Measurements from ENCODE around the gene TACR1. TPM values are rescaled to one million over a fixed set of nuclear protein-coding genes. Genes with fewer than 3 reads are reported as not detected.

The TACR1 gene
- total RNA-seq, 1 donor from 2014 or later, result 1.4 TPM

- Histone ChIP-seq H3K27me3 (ENCODE audit: low read depth) (no peaks in the 10 kb centered on the region), H3K9me3 (no peaks in the 10 kb centered on the region), H3K36me3 (no peaks in the 10 kb centered on the region), H3K4me1 (no peaks in the 10 kb centered on the region), H3K27ac (no peak overlapping the region), H3K4me3 (no peak overlapping the region)
- DNase-seq, result no peak
- no peak for ATAC-seq
- intact Hi-C loops (cut with DNase I), result no loop called here
- no peak for TF ChIP-seq CTCF (IDR thresholded peaks at IDR 0.05)
Observed at GRCh38 chr2:75208738-75209137, 9.4 kb upstream of the TACR1 start.

- Histone ChIP-seq H3K27me3 (ENCODE audit: low read depth) (peaks cover 20% of the 10 kb centered on the region), H3K4me3 (no peak overlapping the region), H3K36me3 (no peaks in the 10 kb centered on the region), H3K27ac (no peak overlapping the region), H3K9me3 (no peaks in the 10 kb centered on the region), H3K4me1 (peaks cover 10% of the 10 kb centered on the region)
- DNase-seq, result no peak
- no peak for TF ChIP-seq CTCF (IDR thresholded peaks at IDR 0.05)
- intact Hi-C loops (cut with DNase I), result no loop called here
- ATAC-seq, result no peak
Observed at GRCh38 chr2:75204833-75205232, 5.5 kb upstream of the TACR1 start.

GRCh38 chr2:75202359-75202758 is 3.0 kb upstream of the TACR1 start:
- ATAC-seq, result no peak
- TF ChIP-seq CTCF (IDR thresholded peaks at IDR 0.05), result no peak
- intact Hi-C loops (cut with DNase I), result no loop called here

GRCh38 chr2:75200140-75201096 is 1.1 kb upstream of the TACR1 start:
- Histone ChIP-seq H3K27ac (no peak overlapping the region), H3K9me3 (no peaks in the 10 kb centered on the region), H3K36me3 (no peaks in the 10 kb centered on the region), H3K27me3 (ENCODE audit: low read depth) (peaks cover 40% of the 10 kb centered on the region), H3K4me1 (peaks cover 20% of the 10 kb centered on the region), H3K4me3 (peak overlapping the region; percentile 51)
- intact Hi-C loops (cut with DNase I), result no loop called here
- ATAC-seq, result peak; percentile 80 to 87
- peak; percentile 72 for DNase-seq
- no peak for TF ChIP-seq CTCF (IDR thresholded peaks at IDR 0.05)

More at GRCh38 chr2:75202359-75202758, 3.0 kb upstream of the TACR1 start:
- Histone ChIP-seq H3K4me1 (peaks cover 20% of the 10 kb centered on the region), H3K27me3 (ENCODE audit: low read depth) (peaks cover 40% of the 10 kb centered on the region), H3K4me3 (no peak overlapping the region), H3K27ac (no peak overlapping the region), H3K36me3 (no peaks in the 10 kb centered on the region), H3K9me3 (no peaks in the 10 kb centered on the region)
- no peak for DNase-seq

DNA sequence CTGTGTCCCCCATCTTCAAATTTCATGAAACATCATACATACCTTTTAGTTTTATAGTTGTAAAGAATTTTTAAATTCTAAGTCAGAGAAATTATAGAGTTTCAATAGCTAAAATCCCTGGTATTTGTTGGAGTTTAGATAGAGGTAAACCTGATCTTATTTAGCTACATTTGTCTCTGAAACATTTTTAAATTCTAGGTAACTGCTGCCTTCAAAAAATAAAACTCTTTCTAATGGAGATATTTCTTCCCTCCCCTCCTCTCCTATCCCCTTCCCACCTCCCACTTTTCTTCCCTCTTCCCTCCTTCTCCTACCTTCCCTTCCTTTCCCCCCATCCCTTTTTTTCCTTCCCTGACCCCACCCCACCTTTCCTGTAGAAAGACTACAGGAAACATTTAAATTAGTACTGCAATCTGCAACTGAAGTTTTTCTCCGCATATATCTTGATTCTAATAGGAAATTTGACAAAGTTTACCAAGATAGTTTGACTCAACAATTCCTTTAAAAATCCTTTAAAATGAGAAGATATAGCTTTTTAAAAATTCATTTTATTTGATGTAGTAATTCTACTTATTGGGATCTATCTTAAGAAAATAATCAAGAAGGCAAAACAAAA is 4.1 kb downstream of the TACR1 start:
- Histone ChIP-seq H3K27me3 (ENCODE audit: low read depth) (peaks cover 24% of the 10 kb centered on the region), H3K36me3 (no peaks in the 10 kb centered on the region), H3K4me3 (no peak overlapping the region), H3K4me1 (peaks cover 13% of the 10 kb centered on the region), H3K9me3 (no peaks in the 10 kb centered on the region), H3K27ac (no peak overlapping the region)
- ATAC-seq (no peak), DNase-seq (no peak)
- intact Hi-C loops (cut with DNase I), result no loop called here
- no peak for TF ChIP-seq CTCF (IDR thresholded peaks at IDR 0.05)

All from lower lobe of right lung (tissue), 2 donors.